PC-3 (cell line): ENCODE measurements around the gene GALNT14.

Source experiments
- CTCF ChIP-seq: fragments of 300-600 bp; sonication (generic); conservative IDR thresholded peaks from 2 replicates; pipeline ENCODE4 v1.5.1; 2017; ENCODE audit warnings: antibody characterized with exemption, low read depth, mild to moderate bottlenecking, low read length
- EZH2 ChIP-seq: fragments of 300-600 bp; sonication (generic); IDR thresholded peaks from one replicate; pipeline ENCODE4 v1.6.1; 2017; ENCODE audit warnings: antibody characterized with exemption, mild to moderate bottlenecking, low read length; ENCODE audit not compliant: unreplicated experiment
- EZH2phosphoT487 ChIP-seq: fragments of 300-600 bp; sonication (generic); IDR thresholded peaks from 2 replicates; pipeline ENCODE4 v1.6.1; 2018; ENCODE audit warnings: mild to moderate bottlenecking, antibody characterized with exemption, low read length, borderline replicate concordance

- no peak for TF ChIP-seq CTCF
- TF ChIP-seq EZH2 = no peak
- TF ChIP-seq EZH2phosphoT487 = no peak
These were observed 12.0 kb upstream of the GALNT14 start for GRCh38 chr2:31150120-31150670.
